ENCODE results near the gene SYNPO2L. TPM values are rescaled to one million over a fixed set of nuclear protein-coding genes. Genes with fewer than 3 reads are reported as not detected.
"Not testable (repeated sequence)": the region's sequence is repeated elsewhere in the genome, so short reads cannot be mapped to it uniquely, and the experiment has no call there.

Gene SYNPO2L
- total and polyA plus RNA-seq, 2 donors (not counting 1 experiment from before 2014, with no cell fraction given): 0.07 TPM; not detected in 1

GRCh38 chr10:73665581-73665980 lies 9.8 kb upstream of the SYNPO2L start:
- H3K4me3 ChIP-seq (ENCODE audit: control extremely low read depth in 1 of 5, extremely low read depth in 1 of 5, insufficient read depth in 1 of 5, low read depth in 2 of 5, low read length in 4 of 5); H3K4me2 ChIP-seq (replicated peaks; ENCODE audit: low read depth, low read length, poor library complexity, severe bottlenecking); H4K20me1 ChIP-seq (ENCODE audit: control insufficient read depth, insufficient read depth, low read length, poor library complexity, severe bottlenecking); H3K27ac ChIP-seq (ENCODE audit: low read length in 2 of 2); H3K27ac Mint-ChIP-seq; POLR2A ChIA-PET; H3K9me3 ChIP-seq (ENCODE audit: control extremely low read depth in 1 of 3, control insufficient read depth in 2 of 3, insufficient read depth in 1 of 3, low read length in 2 of 3); H3K79me2 ChIP-seq (ENCODE audit: control insufficient read depth, insufficient read depth, low read length); H3K27me3 Mint-ChIP-seq; intact Hi-C loops (cut with micrococcal nuclease); H3K4me1 ChIP-seq (ENCODE audit: control insufficient read depth in 2 of 2, insufficient read depth in 2 of 2, low read length in 2 of 2); H3K9me3 Mint-ChIP-seq (ENCODE audit: insufficient read depth); H3K36me3 ChIP-seq (replicated peaks in 1 of 2; ENCODE audit: control extremely low read depth in 1 of 2, control insufficient read depth in 1 of 2, extremely low read depth in 1 of 2, insufficient read depth in 2 of 2, low read length in 1 of 2); DNase-seq; H2AFZ ChIP-seq (ENCODE audit: insufficient read depth, low read depth, low read length, poor library complexity, severe bottlenecking); H3K27me3 ChIP-seq (replicated peaks in 1 of 4; ENCODE audit: control extremely low read depth in 1 of 4, control insufficient read depth in 3 of 4, insufficient read depth in 4 of 4, low read length in 3 of 4); ATAC-seq (ENCODE audit: low read depth); H3K4me1 Mint-ChIP-seq; H3K9ac ChIP-seq (ENCODE audit: low read length); H3K4me3 Mint-ChIP-seq; CTCF ChIA-PET: not testable (repeated sequence)
- 96% methylated on average over 3 of the region's 3 CpGs for WGBS (ENCODE audit: insufficient coverage)

DNA sequence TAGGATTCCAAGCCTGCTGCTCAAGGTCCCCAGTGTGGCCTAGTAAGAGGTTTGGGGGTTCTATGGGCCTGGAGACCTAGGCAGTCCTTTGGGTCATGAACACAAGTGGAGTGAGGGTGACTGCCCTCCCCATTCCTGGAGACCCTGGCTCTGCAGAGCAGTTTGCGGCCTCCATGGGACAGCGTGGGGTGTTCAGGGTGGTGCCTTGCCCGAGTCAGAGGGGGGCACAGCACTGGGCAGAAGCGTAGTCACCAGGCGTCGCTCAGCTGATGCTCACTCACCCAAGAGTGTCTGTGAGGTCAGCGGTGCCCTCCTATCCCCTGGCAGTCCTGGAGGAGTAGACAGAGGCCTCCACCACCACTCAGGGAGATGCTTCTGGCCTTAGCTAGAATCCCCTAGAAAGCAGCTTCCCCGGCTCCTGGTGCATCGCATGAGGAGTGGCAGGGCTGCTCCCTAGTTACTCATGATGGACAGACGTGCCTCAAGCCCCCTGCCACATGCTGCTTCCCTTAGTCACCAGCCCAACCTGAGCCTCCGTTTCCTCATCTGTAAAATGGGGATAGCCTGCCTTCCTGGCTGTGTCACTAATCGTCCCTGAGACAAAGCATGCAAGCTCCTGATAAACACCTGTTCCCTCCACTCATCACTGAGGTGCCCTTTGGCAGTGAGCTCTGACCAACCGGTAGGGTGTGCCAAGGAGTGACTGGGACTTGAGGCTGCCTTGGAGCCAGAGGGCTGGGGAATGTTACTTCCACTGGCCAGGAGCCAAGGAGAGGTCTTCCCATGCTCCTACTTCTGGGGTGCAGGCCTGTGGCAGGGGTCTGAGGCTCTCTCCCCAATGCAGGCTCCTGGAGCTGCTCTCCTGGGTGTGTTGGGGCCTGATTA lies 8.6 kb upstream of the SYNPO2L start:
- ATAC-seq (ENCODE audit: low read depth); H3K9ac ChIP-seq (ENCODE audit: low read length); H3K9me3 ChIP-seq (ENCODE audit: control extremely low read depth in 1 of 3, control insufficient read depth in 2 of 3, insufficient read depth in 1 of 3, low read length in 2 of 3); H3K4me3 Mint-ChIP-seq; H3K36me3 ChIP-seq (replicated peaks in 1 of 2; ENCODE audit: control extremely low read depth in 1 of 2, control insufficient read depth in 1 of 2, extremely low read depth in 1 of 2, insufficient read depth in 2 of 2, low read length in 1 of 2); H3K4me1 ChIP-seq (ENCODE audit: control insufficient read depth in 2 of 2, insufficient read depth in 2 of 2, low read length in 2 of 2); H3K27ac Mint-ChIP-seq; H3K27me3 Mint-ChIP-seq; H4K20me1 ChIP-seq (ENCODE audit: control insufficient read depth, insufficient read depth, low read length, poor library complexity, severe bottlenecking); H2AFZ ChIP-seq (ENCODE audit: insufficient read depth, low read depth, low read length, poor library complexity, severe bottlenecking); H3K4me3 ChIP-seq (ENCODE audit: control extremely low read depth in 1 of 5, extremely low read depth in 1 of 5, insufficient read depth in 1 of 5, low read depth in 2 of 5, low read length in 4 of 5); POLR2A ChIA-PET; intact Hi-C loops (cut with micrococcal nuclease); DNase-seq; H3K27me3 ChIP-seq (replicated peaks in 1 of 4; ENCODE audit: control extremely low read depth in 1 of 4, control insufficient read depth in 3 of 4, insufficient read depth in 4 of 4, low read length in 3 of 4); H3K4me2 ChIP-seq (replicated peaks; ENCODE audit: low read depth, low read length, poor library complexity, severe bottlenecking); CTCF ChIA-PET; H3K79me2 ChIP-seq (ENCODE audit: control insufficient read depth, insufficient read depth, low read length); H3K27ac ChIP-seq (ENCODE audit: low read length in 2 of 2); H3K9me3 Mint-ChIP-seq (ENCODE audit: insufficient read depth); H3K4me1 Mint-ChIP-seq: not testable (repeated sequence)
- 89% methylated on average over 9 of the region's 13 CpGs for WGBS (ENCODE audit: insufficient coverage)

- H3K9me3 ChIP-seq (ENCODE audit: control extremely low read depth in 1 of 3, control insufficient read depth in 2 of 3, insufficient read depth in 1 of 3, low read length in 2 of 3); H3K27me3 ChIP-seq (replicated peaks in 1 of 4; ENCODE audit: control extremely low read depth in 1 of 4, control insufficient read depth in 3 of 4, insufficient read depth in 4 of 4, low read length in 3 of 4); H3K36me3 ChIP-seq (replicated peaks in 1 of 2; ENCODE audit: control extremely low read depth in 1 of 2, control insufficient read depth in 1 of 2, extremely low read depth in 1 of 2, insufficient read depth in 2 of 2, low read length in 1 of 2); POLR2A ChIA-PET; H4K20me1 ChIP-seq (ENCODE audit: control insufficient read depth, insufficient read depth, low read length, poor library complexity, severe bottlenecking); H3K9me3 Mint-ChIP-seq (ENCODE audit: insufficient read depth); H3K9ac ChIP-seq (ENCODE audit: low read length); H3K27me3 Mint-ChIP-seq; H3K79me2 ChIP-seq (ENCODE audit: control insufficient read depth, insufficient read depth, low read length); CTCF ChIA-PET; H3K4me3 ChIP-seq (ENCODE audit: control extremely low read depth in 1 of 5, extremely low read depth in 1 of 5, insufficient read depth in 1 of 5, low read depth in 2 of 5, low read length in 4 of 5); H3K4me1 Mint-ChIP-seq; H3K4me2 ChIP-seq (replicated peaks; ENCODE audit: low read depth, low read length, poor library complexity, severe bottlenecking); H3K27ac Mint-ChIP-seq; H2AFZ ChIP-seq (ENCODE audit: insufficient read depth, low read depth, low read length, poor library complexity, severe bottlenecking); ATAC-seq (ENCODE audit: low read depth); H3K27ac ChIP-seq (ENCODE audit: low read length in 2 of 2); intact Hi-C loops (cut with micrococcal nuclease); H3K4me3 Mint-ChIP-seq; DNase-seq; H3K4me1 ChIP-seq (ENCODE audit: control insufficient read depth in 2 of 2, insufficient read depth in 2 of 2, low read length in 2 of 2): not testable (repeated sequence)
- 75% methylated on average over 5 of the region's 10 CpGs for WGBS (ENCODE audit: insufficient coverage)
Observed at GRCh38 chr10:73663621-73664020, 7.8 kb upstream of the SYNPO2L start.

- H3K27ac Mint-ChIP-seq; DNase-seq; POLR2A ChIA-PET; H3K27me3 ChIP-seq (replicated peaks in 1 of 4; ENCODE audit: control extremely low read depth in 1 of 4, control insufficient read depth in 3 of 4, insufficient read depth in 4 of 4, low read length in 3 of 4); intact Hi-C loops (cut with micrococcal nuclease); H3K4me2 ChIP-seq (replicated peaks; ENCODE audit: low read depth, low read length, poor library complexity, severe bottlenecking); H3K36me3 ChIP-seq (replicated peaks in 1 of 2; ENCODE audit: control extremely low read depth in 1 of 2, control insufficient read depth in 1 of 2, extremely low read depth in 1 of 2, insufficient read depth in 2 of 2, low read length in 1 of 2); H3K9me3 ChIP-seq (ENCODE audit: control extremely low read depth in 1 of 3, control insufficient read depth in 2 of 3, insufficient read depth in 1 of 3, low read length in 2 of 3); H2AFZ ChIP-seq (ENCODE audit: insufficient read depth, low read depth, low read length, poor library complexity, severe bottlenecking); H3K79me2 ChIP-seq (ENCODE audit: control insufficient read depth, insufficient read depth, low read length); H4K20me1 ChIP-seq (ENCODE audit: control insufficient read depth, insufficient read depth, low read length, poor library complexity, severe bottlenecking); CTCF ChIA-PET; H3K4me3 Mint-ChIP-seq; H3K4me3 ChIP-seq (ENCODE audit: control extremely low read depth in 1 of 5, extremely low read depth in 1 of 5, insufficient read depth in 1 of 5, low read depth in 2 of 5, low read length in 4 of 5); H3K4me1 ChIP-seq (ENCODE audit: control insufficient read depth in 2 of 2, insufficient read depth in 2 of 2, low read length in 2 of 2); H3K9ac ChIP-seq (ENCODE audit: low read length); H3K27me3 Mint-ChIP-seq; ATAC-seq (ENCODE audit: low read depth); H3K9me3 Mint-ChIP-seq (ENCODE audit: insufficient read depth); H3K4me1 Mint-ChIP-seq; H3K27ac ChIP-seq (ENCODE audit: low read length in 2 of 2): not testable (repeated sequence)
- 94% methylated on average over 5 of the region's 7 CpGs for WGBS (ENCODE audit: insufficient coverage)
Observed at GRCh38 chr10:73662705-73663104, 6.9 kb upstream of the SYNPO2L start.
